ENCODE measurements around the gene CDKAL1.

CDKAL1 gene

GRCh38 chr6:20998748-20999448 lies 464.6 kb downstream of the CDKAL1 start:
- no peak for DNase-seq (ENCODE audit: low read depth in 1 of 2, low spot score in 1 of 2)

DNA sequence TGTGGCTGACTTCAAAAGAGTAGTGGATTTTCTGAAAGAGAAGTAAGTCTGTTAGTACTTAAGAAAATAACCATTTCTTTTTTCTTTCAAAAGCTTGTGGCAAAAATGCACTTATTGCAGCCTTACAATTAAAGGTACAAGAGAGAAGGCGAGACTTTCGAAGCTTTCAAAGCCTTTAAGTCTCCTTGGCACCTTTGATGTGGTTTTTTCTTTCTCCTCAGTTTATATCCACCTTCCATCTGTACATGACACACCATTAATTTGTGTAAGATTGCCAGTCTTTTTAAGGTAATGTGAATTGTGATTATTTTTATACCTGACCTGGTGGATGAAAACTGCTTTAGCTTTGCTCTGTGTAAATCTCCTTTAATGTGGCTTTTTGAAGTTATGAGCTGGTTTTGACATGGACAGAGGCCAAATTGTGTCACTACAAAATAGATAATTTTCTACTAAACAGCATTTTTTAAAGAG lies 466.1 kb downstream of the CDKAL1 start:
- no peak for DNase-seq (ENCODE audit: low read depth in 1 of 2, low spot score in 1 of 2)

DNA sequence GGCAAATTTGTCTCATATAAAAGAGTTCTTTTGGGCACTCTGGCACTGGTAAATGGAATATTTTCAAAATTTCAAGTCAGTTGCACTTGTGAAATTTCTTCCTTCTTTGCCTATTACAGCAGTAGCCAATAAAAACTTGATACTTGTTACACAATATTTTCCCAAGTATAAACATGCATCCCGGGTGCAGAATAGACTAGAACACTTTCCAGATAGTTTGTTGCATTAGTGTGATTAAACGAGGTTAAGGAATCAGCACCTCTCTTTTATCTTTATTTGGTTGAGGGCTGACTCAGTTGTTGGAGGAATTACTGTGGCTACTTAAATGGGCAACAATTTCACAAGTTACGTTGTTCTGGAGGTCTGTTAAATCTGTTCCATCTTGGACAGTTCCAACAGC lies 467.5 kb downstream of the CDKAL1 start:
- DNase-seq (ENCODE audit: low read depth in 1 of 2, low spot score in 1 of 2) = no peak

DNA sequence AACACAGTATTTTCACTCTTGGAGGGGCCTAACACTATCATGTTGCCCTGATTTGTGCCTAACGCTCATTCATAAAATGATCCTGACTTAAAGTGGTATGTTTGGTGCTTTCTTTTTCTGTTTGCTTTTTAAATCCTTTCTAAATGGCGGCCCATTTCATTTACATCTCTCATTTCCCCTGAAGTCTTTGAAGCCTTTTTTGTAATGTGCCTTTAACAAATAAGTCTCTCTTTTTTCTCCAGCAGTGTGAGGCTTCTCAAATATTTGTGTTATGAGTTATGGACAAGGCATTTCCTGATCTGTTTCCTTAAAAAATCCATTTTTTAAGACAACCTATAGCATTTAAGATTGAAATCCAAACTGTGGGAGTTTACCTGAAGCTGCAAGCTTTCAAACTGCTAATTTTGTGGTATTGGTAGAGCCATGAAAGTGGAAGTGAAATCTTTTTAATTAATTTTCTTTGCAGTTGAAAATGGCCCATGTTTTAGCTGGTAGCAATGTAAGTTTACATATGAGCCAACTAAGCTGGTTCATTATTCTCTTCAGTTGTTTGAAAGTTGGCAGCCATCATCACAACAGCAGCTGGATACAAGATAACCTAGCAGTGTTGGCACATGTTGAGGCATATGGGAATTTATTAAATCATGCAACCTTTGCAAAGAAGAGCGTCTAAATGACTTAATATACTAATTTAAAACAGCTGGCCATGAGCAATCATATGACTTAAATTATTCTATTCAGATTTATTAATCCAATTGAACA lies 469.7 kb downstream of the CDKAL1 start:
- no peak for DNase-seq (ENCODE audit: low read depth in 1 of 2, low spot score in 1 of 2)

DNA sequence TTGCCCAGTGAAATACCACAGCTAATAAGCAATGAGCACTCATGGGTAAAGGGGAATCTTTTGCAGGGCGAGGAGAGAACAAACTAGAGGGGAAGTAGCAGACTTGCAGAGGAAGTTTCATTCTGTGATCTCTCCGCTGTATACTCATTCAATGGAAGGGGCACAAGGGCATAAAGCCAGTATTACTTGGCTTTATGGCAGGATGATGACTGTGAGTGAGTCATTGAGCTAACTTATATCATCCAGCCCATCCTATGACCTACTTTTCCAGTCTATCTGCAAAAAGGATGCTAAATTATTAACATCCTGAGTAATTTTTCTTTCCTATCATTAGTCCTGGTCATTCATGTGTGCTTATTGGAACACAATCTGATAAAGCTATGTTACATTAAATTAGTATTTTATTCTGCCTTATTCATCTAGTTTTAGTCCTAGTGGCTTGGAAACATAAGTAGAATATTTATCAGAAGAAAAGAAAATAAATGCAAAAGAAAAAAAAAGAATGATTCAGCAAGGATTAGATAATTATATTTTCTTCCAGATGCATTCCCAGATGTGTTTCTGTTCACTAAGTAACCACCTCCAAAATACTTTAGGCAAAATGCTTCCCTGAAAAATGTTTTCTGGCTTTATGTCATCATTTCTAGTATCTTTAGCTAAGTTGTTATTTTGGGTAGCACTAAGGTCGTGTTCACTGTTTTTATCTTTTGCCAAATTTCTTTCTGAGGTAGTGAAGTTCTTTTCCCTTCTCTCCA lies 471.7 kb downstream of the CDKAL1 start:
- no peak for DNase-seq (ENCODE audit: low read depth in 1 of 2, low spot score in 1 of 2)

DNA sequence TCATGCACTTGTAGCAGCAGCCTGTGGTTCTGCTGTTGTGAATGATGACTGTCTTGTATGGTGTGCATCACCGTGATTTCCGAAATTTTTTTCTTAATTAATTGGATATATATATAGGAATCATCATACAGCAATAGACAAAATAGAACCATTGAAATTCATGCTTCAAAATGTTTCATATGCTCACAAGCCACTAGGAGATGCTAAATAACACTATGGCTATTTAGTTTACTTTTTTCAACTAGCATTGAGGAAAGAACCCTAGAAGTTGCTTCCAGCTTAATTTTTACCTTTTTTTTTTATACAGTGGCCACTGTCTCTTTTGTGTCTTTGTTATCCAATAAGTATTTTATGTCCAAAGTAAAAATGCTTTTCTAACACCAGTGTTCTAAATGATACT lies 485.4 kb downstream of the CDKAL1 start:
- no peak for DNase-seq (ENCODE audit: low read depth in 1 of 2, low spot score in 1 of 2)

DNA sequence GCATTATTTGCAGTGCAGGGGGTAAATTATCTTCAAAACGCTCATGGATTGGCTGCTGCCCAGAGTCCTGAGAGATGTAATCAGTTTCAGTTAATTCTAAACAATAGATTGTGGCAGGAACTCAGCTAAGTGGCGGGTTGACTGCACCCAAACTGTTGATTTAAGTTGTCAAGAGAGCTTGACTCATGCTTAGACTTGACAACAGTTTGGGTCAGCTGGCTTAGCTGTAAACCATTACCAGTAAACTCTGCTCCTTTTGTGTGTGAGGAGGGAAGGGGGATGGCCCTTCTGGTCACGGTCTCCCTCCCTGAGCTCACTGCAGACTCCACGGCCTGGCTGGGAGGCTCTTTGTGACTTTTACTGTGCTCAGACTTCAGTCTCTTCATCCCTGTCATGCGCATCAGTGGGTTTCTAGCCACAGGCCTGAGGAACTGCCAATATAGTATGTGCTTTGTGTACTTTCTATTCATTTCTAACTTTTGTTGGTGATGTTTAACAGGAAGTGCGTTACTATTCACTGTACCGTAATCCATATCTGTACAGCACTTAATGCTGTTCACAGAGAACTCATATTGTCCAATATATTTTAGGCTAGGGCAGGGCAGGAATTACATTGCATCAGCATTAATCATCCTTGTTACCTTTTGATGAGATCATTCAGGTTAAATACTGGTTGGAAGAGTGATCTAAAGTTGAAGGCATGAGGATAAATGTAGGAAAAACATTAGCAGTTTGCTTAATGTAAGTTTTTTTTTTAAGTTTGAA lies 488.3 kb downstream of the CDKAL1 start:
- no peak for DNase-seq (ENCODE audit: low read depth in 1 of 2, low spot score in 1 of 2)

DNA sequence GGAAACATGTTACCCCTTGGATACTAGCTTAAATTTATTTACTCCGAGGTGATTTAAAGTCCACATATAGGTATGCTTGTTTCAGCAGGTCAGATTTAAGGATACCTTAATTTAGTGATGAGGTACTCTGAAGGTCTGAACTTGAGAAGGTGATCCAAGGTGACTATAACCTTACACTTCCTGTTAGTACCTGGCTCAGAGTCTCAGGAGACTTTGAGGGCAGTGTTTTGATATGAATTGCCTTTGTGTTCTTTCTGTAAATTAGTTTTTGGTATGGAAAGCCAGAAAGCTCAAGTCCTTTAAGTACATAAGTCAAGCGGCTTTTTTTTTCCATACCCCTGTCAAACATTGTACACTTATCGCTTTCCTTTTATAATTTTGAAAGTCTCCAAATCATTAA lies 489.0 kb downstream of the CDKAL1 start:
- DNase-seq (ENCODE audit: low read depth in 1 of 2, low spot score in 1 of 2) = no peak

- DNase-seq (ENCODE audit: low read depth in 1 of 2, low spot score in 1 of 2) = no peak
Observed at GRCh38 chr6:21024616-21025015, 490.4 kb downstream of the CDKAL1 start.

DNA sequence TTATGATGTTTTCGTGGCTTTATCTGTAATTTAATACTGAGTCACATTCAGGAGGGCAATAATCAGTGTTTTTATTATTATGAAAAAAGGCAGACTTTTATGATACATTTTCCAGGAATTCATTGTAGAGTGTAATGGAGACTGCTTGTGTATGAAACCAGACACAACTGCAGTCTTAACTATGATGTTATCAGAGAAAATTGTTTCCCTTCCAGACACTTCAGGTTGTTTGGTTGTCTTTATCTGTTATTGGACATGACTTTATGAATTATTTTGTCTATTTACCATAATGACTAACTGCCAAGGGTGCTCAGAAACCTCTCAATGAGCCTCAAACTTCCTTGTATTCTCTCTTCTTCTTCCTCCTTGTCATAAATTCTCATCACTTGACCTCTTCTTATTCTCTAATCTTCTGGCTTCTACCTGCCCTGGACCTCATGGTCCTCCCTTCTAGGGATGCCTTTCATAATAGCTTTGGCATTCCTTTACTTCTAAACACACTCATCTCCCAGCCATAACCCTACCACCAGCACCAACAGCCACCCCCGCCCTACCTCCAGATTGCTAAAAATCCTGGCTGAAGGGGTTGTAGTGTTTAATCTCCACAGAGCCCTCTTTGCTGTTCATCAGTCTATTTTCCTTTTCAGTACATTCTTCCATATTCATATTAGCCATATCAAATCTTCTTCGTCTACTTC lies 492.5 kb downstream of the CDKAL1 start:
- DNase-seq (ENCODE audit: low read depth in 1 of 2, low spot score in 1 of 2) = no peak

DNA sequence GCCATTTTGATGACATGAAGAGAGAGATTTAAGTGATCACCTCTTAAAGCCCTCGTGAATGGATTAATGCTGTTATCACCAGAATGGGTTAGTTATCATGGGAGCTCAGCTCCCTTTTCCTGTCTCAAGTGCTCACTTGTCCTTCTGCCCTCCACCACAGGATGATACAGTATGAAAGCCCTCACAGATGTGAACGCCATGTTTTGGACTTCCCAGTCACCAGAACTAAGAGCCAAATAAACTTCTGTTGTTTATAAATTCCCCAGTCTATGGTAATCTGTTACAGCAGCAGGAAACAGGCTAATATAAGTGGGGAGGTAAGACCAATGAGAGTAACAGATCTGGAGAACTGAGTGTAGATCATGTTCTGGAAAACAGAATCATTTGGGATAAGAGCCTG lies 493.2 kb downstream of the CDKAL1 start:
- no peak for DNase-seq (ENCODE audit: low read depth in 1 of 2, low spot score in 1 of 2)

GRCh38 chr6:21031182-21031581 lies 496.9 kb downstream of the CDKAL1 start:
- DNase-seq (ENCODE audit: low read depth in 1 of 2, low spot score in 1 of 2) = no peak

- no peak for DNase-seq (ENCODE audit: low read depth in 1 of 2, low spot score in 1 of 2)
Observed at GRCh38 chr6:21033084-21033483, 498.8 kb downstream of the CDKAL1 start.

GRCh38 chr6:21033575-21034026 lies 499.3 kb downstream of the CDKAL1 start:
- no peak for DNase-seq (ENCODE audit: low read depth in 1 of 2, low spot score in 1 of 2)

- DNase-seq (ENCODE audit: low read depth in 1 of 2, low spot score in 1 of 2) = no peak
Observed at GRCh38 chr6:21034345-21034744, 500.1 kb downstream of the CDKAL1 start.

DNA sequence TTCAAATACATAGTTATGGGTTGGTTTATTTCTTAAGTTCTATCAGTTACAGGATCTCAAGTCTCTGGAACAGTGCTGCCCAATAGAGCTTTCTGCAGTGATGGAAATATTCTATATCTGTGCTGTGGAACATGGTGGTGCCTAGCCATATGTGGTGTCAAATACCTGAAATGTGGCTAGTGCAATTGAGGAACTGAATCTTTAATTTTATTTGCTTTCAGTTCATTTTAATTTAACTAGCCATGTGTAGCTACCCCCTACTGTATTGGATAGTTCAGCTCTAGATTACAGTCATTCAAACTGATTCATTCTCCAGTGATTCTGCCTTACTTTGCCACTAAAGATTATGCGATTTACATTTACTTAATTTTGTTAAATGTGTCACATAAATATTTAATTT lies 503.2 kb downstream of the CDKAL1 start:
- no peak for DNase-seq (ENCODE audit: low read depth in 1 of 2, low spot score in 1 of 2)

- DNase-seq (ENCODE audit: low read depth in 1 of 2, low spot score in 1 of 2) = no peak
Observed at GRCh38 chr6:21039926-21040325, 505.7 kb downstream of the CDKAL1 start.

- no peak for DNase-seq (ENCODE audit: low read depth in 1 of 2, low spot score in 1 of 2)
Observed at GRCh38 chr6:21045135-21045700, 511.0 kb downstream of the CDKAL1 start.

GRCh38 chr6:21046276-21046675 lies 512.0 kb downstream of the CDKAL1 start:
- no peak for DNase-seq (ENCODE audit: low read depth in 1 of 2, low spot score in 1 of 2)

DNA sequence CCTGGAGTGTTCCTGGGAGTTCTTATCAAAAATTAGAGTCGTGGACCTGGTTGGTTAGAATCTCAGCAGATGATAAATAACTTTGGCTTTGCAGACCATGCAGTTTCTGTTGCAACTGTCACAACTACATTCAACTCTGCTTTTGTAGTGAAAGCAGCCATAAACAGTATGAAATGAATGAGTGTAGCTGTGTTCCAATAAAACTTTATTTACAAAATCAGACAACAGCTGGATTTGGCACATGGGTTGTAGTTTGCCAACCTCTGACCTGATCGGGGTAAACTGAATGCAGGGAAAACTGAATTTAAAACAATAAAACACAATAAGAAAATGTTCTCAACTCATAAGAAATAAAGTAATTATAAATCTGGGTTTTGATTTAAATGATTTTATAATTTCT lies 513.8 kb downstream of the CDKAL1 start:
- no peak for DNase-seq (ENCODE audit: low read depth in 1 of 2, low spot score in 1 of 2)
